RWPE2 (cell line): ENCODE results near the gene HRG.

Experiments
- ATAC-seq: fragments of 200-7000 bp; cut with Tn5 transposase; 3 replicates; pipeline ENCODE4 v1.9.1; 2021; ENCODE audit warnings: low read depth
- DNase-seq: peaks from one replicate; pipeline ENCODE4 v3.0.0-alpha.2; 2020; ENCODE audit warnings: low spot score
- H3K27ac ChIP-seq: fragments of 450-650 bp; 2 replicates; pipeline ENCODE4 v1.5.1; 2017; ENCODE audit warnings: mild to moderate bottlenecking; ENCODE audit not compliant: poor library complexity, severe bottlenecking
- H3K27me3 ChIP-seq: fragments of 250-450 bp; sonication (Bioruptor Pico); 2 replicates; pipeline ENCODE4 v1.5.1; 2021; ENCODE audit warnings: mild to moderate bottlenecking, moderate library complexity; ENCODE audit not compliant: insufficient read depth, poor library complexity, severe bottlenecking
- H3K36me3 ChIP-seq: fragments of 250-450 bp; sonication (Bioruptor Pico); 2 replicates; pipeline ENCODE4 v1.5.1; 2020; ENCODE audit warnings: low read depth, mild to moderate bottlenecking, moderate library complexity
- H3K4me1 ChIP-seq: fragments of 250-450 bp; sonication (Bioruptor Pico); 2 replicates; pipeline ENCODE4 v1.5.1; 2021; ENCODE audit warnings: mild to moderate bottlenecking, moderate library complexity; ENCODE audit not compliant: insufficient read depth, poor library complexity, severe bottlenecking
- H3K4me3 ChIP-seq: fragments of 250-450 bp; sonication (Bioruptor Pico); 2 replicates; pipeline ENCODE4 v1.5.1; 2021; ENCODE audit warnings: mild to moderate bottlenecking, moderate library complexity; ENCODE audit not compliant: severe bottlenecking
- H3K9me3 ChIP-seq: fragments of 250-450 bp; sonication (Bioruptor Pico); 2 replicates; pipeline ENCODE4 v1.5.1; 2021; ENCODE audit warnings: mild to moderate bottlenecking, moderate library complexity; ENCODE audit not compliant: severe bottlenecking
- TF ChIP-seq, protein P1 (sequence below): fragments of 450-650 bp; IDR thresholded peaks from one replicate; pipeline ENCODE4 v1.5.1; 2017; ENCODE audit warnings: mild to moderate bottlenecking, moderate library complexity; ENCODE audit not compliant: poor library complexity, severe bottlenecking

Gene HRG

DNA sequence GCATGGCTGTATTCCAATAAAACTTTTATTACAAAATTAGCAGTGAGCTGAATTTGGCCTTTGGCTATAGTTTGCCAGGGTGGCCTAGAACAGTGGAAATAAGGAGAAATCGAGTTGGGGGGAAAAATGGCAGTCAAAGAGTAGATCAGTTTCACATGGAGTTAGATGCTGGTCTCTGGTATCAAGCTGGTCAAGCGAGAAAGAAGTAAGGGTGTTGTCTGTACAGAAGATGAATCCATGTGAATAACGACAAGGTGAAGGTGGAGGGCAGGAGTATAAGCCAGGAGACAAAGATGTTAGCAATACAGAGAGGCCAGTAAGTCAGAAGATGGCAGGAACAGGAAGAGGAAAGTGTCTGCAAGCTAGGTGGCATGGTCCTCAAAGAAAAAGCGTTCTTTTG, 41.2 kb upstream of the HRG start:
- TF ChIP-seq, protein P1, sequence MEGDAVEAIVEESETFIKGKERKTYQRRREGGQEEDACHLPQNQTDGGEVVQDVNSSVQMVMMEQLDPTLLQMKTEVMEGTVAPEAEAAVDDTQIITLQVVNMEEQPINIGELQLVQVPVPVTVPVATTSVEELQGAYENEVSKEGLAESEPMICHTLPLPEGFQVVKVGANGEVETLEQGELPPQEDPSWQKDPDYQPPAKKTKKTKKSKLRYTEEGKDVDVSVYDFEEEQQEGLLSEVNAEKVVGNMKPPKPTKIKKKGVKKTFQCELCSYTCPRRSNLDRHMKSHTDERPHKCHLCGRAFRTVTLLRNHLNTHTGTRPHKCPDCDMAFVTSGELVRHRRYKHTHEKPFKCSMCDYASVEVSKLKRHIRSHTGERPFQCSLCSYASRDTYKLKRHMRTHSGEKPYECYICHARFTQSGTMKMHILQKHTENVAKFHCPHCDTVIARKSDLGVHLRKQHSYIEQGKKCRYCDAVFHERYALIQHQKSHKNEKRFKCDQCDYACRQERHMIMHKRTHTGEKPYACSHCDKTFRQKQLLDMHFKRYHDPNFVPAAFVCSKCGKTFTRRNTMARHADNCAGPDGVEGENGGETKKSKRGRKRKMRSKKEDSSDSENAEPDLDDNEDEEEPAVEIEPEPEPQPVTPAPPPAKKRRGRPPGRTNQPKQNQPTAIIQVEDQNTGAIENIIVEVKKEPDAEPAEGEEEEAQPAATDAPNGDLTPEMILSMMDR: no peak
- Histone ChIP-seq H3K27me3 (no peaks in the 10 kb centered on the region), H3K4me1 (no peaks in the 10 kb centered on the region), H3K27ac (no peak overlapping the region), H3K36me3 (no peaks in the 10 kb centered on the region), H3K4me3 (no peak overlapping the region), H3K9me3 (no peaks in the 10 kb centered on the region)
- ATAC-seq (no peak), DNase-seq (no peak)

DNA sequence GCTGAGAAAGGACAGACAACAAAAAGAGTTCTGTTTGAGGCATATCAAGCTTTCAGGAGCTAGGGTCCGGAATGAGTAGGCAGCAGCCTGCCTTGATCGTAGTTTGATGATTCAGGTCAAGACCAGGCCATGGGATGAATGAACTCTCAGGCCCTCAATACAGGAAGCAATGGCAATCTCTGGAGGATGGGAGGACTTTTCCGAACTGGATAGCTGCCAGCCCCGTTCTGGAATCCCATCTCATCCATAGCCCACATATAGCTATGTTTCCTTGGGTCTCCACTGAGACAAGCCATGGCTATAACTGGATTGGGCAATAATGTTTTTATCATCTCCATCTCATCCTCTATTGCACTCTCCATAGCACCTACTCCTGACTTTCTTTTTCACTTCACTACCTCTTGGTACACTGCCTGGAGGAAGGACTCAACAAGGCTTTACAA, 40.2 kb upstream of the HRG start:
- ATAC-seq: no peak

DNA sequence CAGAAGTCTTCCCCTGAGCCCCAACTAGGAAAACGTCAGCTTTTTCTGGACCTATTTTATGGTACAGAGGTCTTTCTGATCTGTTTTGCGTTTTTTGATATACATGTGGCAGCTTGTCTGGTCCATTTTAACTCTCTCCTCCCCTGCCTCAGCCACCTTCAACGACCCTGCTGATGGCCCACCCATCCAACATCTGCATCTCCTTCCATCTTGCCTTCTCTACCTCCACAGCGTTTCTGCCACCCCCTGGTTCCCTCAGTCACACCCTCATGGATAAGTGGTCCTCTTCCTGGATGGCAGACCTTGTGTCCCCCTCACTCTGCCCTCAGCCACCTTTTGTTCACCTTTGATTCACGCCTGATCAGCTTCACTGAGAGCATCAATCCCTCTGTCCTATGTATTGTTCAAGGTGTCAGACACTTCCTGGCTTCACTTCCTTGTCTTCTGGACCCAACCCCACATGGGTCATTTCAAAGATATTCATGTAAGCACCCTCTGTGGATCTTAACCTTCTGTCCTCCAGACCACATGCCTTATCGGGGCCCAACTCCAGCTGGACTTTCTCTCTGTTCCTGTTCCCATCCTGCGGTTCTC, 39.5 kb upstream of the HRG start:
- Histone ChIP-seq H3K9me3 (no peaks in the 10 kb centered on the region), H3K4me1 (no peaks in the 10 kb centered on the region), H3K36me3 (no peaks in the 10 kb centered on the region), H3K4me3 (no peak overlapping the region), H3K27me3 (no peaks in the 10 kb centered on the region), H3K27ac (no peak overlapping the region)
- ATAC-seq (no peak), DNase-seq (no peak)
- TF ChIP-seq, protein P1: no peak

More for the DNA sequence above, 40.2 kb upstream of the HRG start:
- H3K4me1 ChIP-seq: no peaks in the 10 kb centered on the region
- DNase-seq: no peak
- no peaks in the 10 kb centered on the region for H3K36me3 ChIP-seq
- no peaks in the 10 kb centered on the region for H3K27me3 ChIP-seq
- no peaks in the 10 kb centered on the region for H3K9me3 ChIP-seq
- no peak overlapping the region for H3K27ac ChIP-seq
- no peak overlapping the region for H3K4me3 ChIP-seq
- TF ChIP-seq, protein P1: no peak

DNA sequence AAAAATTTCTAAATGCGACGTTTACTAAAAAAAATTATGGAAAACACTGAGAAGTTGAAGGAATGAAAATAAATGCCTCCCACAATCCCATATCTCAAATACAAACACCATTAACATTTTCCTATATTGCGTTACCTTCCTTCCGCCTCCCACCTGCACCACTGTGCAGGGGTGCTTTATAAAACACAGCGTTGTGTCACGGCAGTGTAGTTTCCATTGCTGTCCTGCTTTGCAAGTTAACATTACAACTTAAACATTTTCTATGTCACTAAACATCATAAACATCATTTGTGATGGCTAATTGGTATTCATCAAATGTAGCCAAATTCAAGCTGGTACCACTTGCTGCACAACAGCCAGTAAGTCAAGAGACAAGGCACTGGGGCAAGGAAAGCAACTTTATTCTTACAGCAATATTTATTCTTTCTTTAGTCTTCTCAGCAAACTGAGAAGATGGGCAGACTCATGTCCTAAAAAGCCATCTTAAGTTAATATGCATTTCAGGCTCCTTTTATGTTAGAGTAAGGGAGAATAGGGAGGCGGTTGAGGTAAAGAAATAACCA, 37.9 kb upstream of the HRG start:
- H3K27ac ChIP-seq: no peak overlapping the region
- no peaks in the 10 kb centered on the region for H3K4me1 ChIP-seq
- H3K4me3 ChIP-seq: no peak overlapping the region
- no peaks in the 10 kb centered on the region for H3K36me3 ChIP-seq
- ATAC-seq (no peak), DNase-seq (no peak)
- H3K9me3 ChIP-seq: no peaks in the 10 kb centered on the region
- TF ChIP-seq, protein P1: no peak
- H3K27me3 ChIP-seq: no peaks in the 10 kb centered on the region

DNA sequence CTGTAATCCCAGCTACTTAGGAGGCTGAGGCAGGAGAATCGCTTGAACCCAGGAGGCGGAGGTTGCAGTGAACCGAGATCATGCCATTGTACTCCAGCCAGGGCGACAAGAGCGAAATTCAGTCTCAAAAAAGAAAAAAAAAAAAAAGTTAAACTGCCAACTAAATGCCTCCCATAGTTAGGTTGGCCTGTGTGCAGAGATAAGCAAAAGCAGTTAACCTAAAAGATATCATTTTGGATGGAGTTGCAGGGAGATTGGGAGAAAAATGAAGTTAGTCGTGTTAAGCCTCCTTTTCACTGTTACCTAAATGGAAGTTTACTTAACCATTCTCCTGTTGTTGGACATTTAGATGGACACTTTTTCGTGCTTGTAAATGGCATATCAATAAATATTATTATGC, 37.1 kb upstream of the HRG start:
- no peaks in the 10 kb centered on the region for H3K27me3 ChIP-seq
- H3K4me3 ChIP-seq: no peak overlapping the region
- no peaks in the 10 kb centered on the region for H3K9me3 ChIP-seq
- no peaks in the 10 kb centered on the region for H3K36me3 ChIP-seq
- TF ChIP-seq, protein P1: no peak
- H3K27ac ChIP-seq: no peak overlapping the region
- ATAC-seq (no peak), DNase-seq (no peak)
- H3K4me1 ChIP-seq: no peaks in the 10 kb centered on the region
